Gastroesophageal sphincter (tissue), 3 donors: ENCODE results near the gene HSP90AA1.

Source experiments
- CTCF ChIP-seq, 4 experiments: fragments of 200-600 bp in 2 of 4; fragments of 450-650 bp in 2 of 4; sonication (generic) in 1 of 4; IDR thresholded peaks; one replicate each; pipeline ENCODE4 v1.5.1; 2017 to 2019; ENCODE audit warnings: antibody characterized with exemption in 4 of 4, mild to moderate bottlenecking in 2 of 4, moderate library complexity in 2 of 4
- POLR2A ChIP-seq, 2 donors: fragments of 450-650 bp; IDR thresholded peaks; one replicate each; pipeline ENCODE4 v1.6.1; 2017; ENCODE audit warnings: antibody characterized with exemption in 2 of 2, mild to moderate bottlenecking in 2 of 2, moderate library complexity in 1 of 2

GRCh38 chr14:102089621-102090343, 2.9 kb upstream of the HSP90AA1 start:
- TF ChIP-seq POLR2A (IDR thresholded peaks at IDR 0.05) (no peak), CTCF (IDR thresholded peaks at IDR 0.05) (no peak)
